ENCODE data around the gene NR3C2. TPM values are rescaled to one million over a fixed set of nuclear protein-coding genes. Genes with fewer than 3 reads are reported as not detected.

Gene NR3C2
- total RNA-seq, 1 experiment from 2014 or later: 0.96 TPM

DNA sequence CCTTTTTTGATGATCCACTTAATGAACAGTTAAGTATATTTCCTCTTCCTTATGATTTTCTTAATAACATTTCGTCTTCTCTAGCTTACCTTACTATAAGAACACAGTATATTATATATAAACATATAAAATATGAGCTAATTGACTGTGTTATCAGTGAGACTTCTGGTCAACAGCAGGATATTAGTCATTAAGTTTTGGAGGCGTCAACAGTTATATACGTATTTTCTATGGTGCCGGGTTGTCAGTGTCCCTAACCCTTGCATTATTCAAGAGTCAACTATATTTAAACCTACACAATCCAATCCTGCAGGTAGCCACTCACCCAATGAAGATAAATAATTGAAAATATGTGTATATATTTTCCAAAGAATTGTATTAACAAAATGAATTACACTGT, 88.0 kb downstream of the NR3C2 start:
- TF ChIP-seq EZH2 (IDR thresholded peaks at IDR 0.05; ENCODE audit: low read depth): no peak
- TF ChIP-seq, protein P1, sequence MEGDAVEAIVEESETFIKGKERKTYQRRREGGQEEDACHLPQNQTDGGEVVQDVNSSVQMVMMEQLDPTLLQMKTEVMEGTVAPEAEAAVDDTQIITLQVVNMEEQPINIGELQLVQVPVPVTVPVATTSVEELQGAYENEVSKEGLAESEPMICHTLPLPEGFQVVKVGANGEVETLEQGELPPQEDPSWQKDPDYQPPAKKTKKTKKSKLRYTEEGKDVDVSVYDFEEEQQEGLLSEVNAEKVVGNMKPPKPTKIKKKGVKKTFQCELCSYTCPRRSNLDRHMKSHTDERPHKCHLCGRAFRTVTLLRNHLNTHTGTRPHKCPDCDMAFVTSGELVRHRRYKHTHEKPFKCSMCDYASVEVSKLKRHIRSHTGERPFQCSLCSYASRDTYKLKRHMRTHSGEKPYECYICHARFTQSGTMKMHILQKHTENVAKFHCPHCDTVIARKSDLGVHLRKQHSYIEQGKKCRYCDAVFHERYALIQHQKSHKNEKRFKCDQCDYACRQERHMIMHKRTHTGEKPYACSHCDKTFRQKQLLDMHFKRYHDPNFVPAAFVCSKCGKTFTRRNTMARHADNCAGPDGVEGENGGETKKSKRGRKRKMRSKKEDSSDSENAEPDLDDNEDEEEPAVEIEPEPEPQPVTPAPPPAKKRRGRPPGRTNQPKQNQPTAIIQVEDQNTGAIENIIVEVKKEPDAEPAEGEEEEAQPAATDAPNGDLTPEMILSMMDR (conservative IDR thresholded peaks at IDR 0.05): no peak
- intact Hi-C loops (cut with micrococcal nuclease; ENCODE audit: unreplicated experiment): no loop called here

DNA sequence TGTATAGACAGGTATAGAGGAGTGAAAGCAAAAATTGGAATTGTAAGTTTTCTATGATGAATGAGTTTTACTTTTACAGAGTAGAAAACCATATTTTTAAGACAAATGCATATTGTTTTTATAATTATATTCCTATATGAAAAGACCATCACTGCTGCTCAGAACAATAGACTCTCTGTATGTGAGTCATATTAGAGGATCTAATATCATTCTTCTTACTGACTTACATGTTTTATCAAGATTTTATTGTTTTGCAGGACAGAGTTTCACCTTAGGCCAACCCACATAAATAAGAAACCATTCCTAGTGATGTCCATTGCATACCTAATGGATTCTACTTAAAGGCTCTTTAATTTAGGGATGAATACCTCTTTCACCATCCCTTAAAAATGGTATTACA, 88.6 kb downstream of the NR3C2 start:
- DNase-seq: no peak
- ChIA-PET CTCF (no interaction called here), POLR2A (ENCODE audit: unreplicated experiment) (no interaction called here)
- Histone ChIP-seq H4K20me1 (ENCODE audit: insufficient read depth) (no peaks in the 10 kb centered on the region), H2AFZ (no peak overlapping the region), H3F3A (ENCODE audit: insufficient read depth, low read depth) (no peaks in the 10 kb centered on the region), H3K9me3 (ENCODE audit: insufficient read depth, low read depth) (no peaks in the 10 kb centered on the region), H3K27me3 (ENCODE audit: insufficient read depth, low read depth) (no peaks in the 10 kb centered on the region), H3K9me2 (ENCODE audit: insufficient read depth) (no peaks in the 10 kb centered on the region), H3K79me2 (ENCODE audit: low read depth) (no peaks in the 10 kb centered on the region), H3K4me2 (no peak overlapping the region), H3K36me3 (ENCODE audit: low read depth) (no peaks in the 10 kb centered on the region), H3K4me3 (no peak overlapping the region), H3K4me1 (replicated peaks; ENCODE audit: insufficient read depth) (no peaks in the 10 kb centered on the region), H3K27ac (no peak overlapping the region)
- TF ChIP-seq, protein P1 (conservative IDR thresholded peaks at IDR 0.05): no peak
- no peak for TF ChIP-seq EZH2 (IDR thresholded peaks at IDR 0.05; ENCODE audit: low read depth)
- no TSS peak for BruUV-seq (replicated peaks)
- intact Hi-C loops (cut with micrococcal nuclease; ENCODE audit: unreplicated experiment): no loop called here

More for the DNA sequence above, 88.0 kb downstream of the NR3C2 start:
- no peaks in the 10 kb centered on the region for H3K27me3 ChIP-seq (ENCODE audit: insufficient read depth, low read depth)
- no peaks in the 10 kb centered on the region for H3K36me3 ChIP-seq (ENCODE audit: low read depth)
- H3K79me2 ChIP-seq (ENCODE audit: low read depth): no peaks in the 10 kb centered on the region
- H3K27ac ChIP-seq: no peak overlapping the region
- H3K4me2 ChIP-seq: no peak overlapping the region
- no peaks in the 10 kb centered on the region for H3F3A ChIP-seq (ENCODE audit: insufficient read depth, low read depth)
- no peaks in the 10 kb centered on the region for H4K20me1 ChIP-seq (ENCODE audit: insufficient read depth)
- H3K9me2 ChIP-seq (ENCODE audit: insufficient read depth): no peaks in the 10 kb centered on the region
- no peaks in the 10 kb centered on the region for H3K4me1 ChIP-seq (replicated peaks; ENCODE audit: insufficient read depth)
- no peak overlapping the region for H2AFZ ChIP-seq
- H3K9me3 ChIP-seq (ENCODE audit: insufficient read depth, low read depth): no peaks in the 10 kb centered on the region
- no peak for DNase-seq
- ChIA-PET POLR2A (ENCODE audit: unreplicated experiment) (no interaction called here), CTCF (no interaction called here)
- H3K4me3 ChIP-seq: no peak overlapping the region
- BruUV-seq (replicated peaks): no TSS peak

DNA sequence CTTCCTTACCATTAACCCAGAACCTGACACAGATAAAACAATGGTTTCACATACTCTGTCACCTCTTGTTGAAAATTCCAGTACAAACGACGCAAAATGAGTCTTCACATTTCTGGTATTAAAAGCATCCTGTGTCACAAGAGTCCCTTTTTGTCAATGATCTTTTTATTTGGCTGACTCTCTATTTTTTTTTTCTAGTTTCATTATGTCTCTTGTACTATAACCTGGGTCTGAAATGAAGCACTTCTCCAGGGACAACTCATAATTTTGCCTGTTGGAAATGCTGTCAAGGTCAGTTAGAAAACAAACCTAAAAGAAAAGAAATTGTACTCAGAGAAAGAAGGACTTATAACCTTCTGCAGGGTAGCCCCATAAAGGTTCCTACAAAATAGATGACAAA, 93.1 kb downstream of the NR3C2 start:
- no peak overlapping the region for H3K27ac ChIP-seq
- no peaks in the 10 kb centered on the region for H3K9me3 ChIP-seq (ENCODE audit: insufficient read depth, low read depth)
- DNase-seq: no peak
- intact Hi-C loops (cut with micrococcal nuclease; ENCODE audit: unreplicated experiment): no loop called here
- no peak overlapping the region for H3K4me2 ChIP-seq
- H3K4me3 ChIP-seq: no peak overlapping the region
- CTCF ChIA-PET: no interaction called here
- no peaks in the 10 kb centered on the region for H4K20me1 ChIP-seq (ENCODE audit: insufficient read depth)
- no peaks in the 10 kb centered on the region for H3K9me2 ChIP-seq (ENCODE audit: insufficient read depth)
- no peaks in the 10 kb centered on the region for H3K36me3 ChIP-seq (ENCODE audit: low read depth)
- no peaks in the 10 kb centered on the region for H3K4me1 ChIP-seq (replicated peaks; ENCODE audit: insufficient read depth)
- H3K27me3 ChIP-seq (ENCODE audit: insufficient read depth, low read depth): no peaks in the 10 kb centered on the region
- H2AFZ ChIP-seq: no peak overlapping the region
- BruUV-seq (replicated peaks): no TSS peak
- POLR2A ChIA-PET (ENCODE audit: unreplicated experiment): no interaction called here
- H3F3A ChIP-seq (ENCODE audit: insufficient read depth, low read depth): no peaks in the 10 kb centered on the region
- H3K79me2 ChIP-seq (ENCODE audit: low read depth): no peaks in the 10 kb centered on the region
- TF ChIP-seq, protein P1 (conservative IDR thresholded peaks at IDR 0.05): no peak
- no peak for TF ChIP-seq EZH2 (IDR thresholded peaks at IDR 0.05; ENCODE audit: low read depth)

All from PC-9 (cell line).